Effector memory CD8-positive, alpha-beta T cell (primary cell): ENCODE results near the gene LCAT.
"Not testable (repeated sequence)": the region's sequence is repeated elsewhere in the genome, so short reads cannot be mapped to it uniquely, and the experiment has no call there.

Source experiments
- ATAC-seq: fragments of 150-1000 bp; cut with Tn5 transposase; replicated peaks from 2 replicates; pipeline ENCODE4 v1.10.0; 2021; ENCODE audit warnings: mild to moderate bottlenecking, moderate library complexity
- DNase-seq, 3 experiments: peaks; one replicate each; pipeline ENCODE4 v3.0.0; 2021
- H3K27ac Mint-ChIP-seq, 2 donors: one replicate each; pipeline ENCODE4 v1.8.0; 2022; ENCODE audit warnings: mild to moderate bottlenecking in 2 of 2, mixed read lengths in 2 of 2, moderate library complexity in 2 of 2
- H3K27me3 Mint-ChIP-seq, 2 donors: one replicate each; pipeline ENCODE4 v1.8.0; 2022; ENCODE audit warnings: mixed read lengths in 2 of 2
- H3K36me3 Mint-ChIP-seq: one replicate; pipeline ENCODE4 v1.8.0; 2022; ENCODE audit warnings: mild to moderate bottlenecking, moderate library complexity, mixed read lengths; ENCODE audit not compliant: insufficient read depth
- H3K4me1 Mint-ChIP-seq, 2 donors: one replicate each; pipeline ENCODE4 v1.8.0; 2022; ENCODE audit warnings: low read depth in 2 of 2, mixed read lengths in 2 of 2
- H3K4me3 Mint-ChIP-seq, 2 donors: one replicate each; pipeline ENCODE4 v1.8.0; 2022; ENCODE audit warnings: mild to moderate bottlenecking in 2 of 2, mixed read lengths in 2 of 2, moderate library complexity in 2 of 2
- H3K9me3 Mint-ChIP-seq, 2 donors: one replicate each; pipeline ENCODE4 v1.8.0; 2022; ENCODE audit warnings: mixed read lengths in 2 of 2

The LCAT gene

GRCh38 chr16:67977469-67978227 is 33.7 kb upstream of the LCAT start:
- no peak for ATAC-seq
- peaks cover 0 to 1% of the 10 kb centered on the region in 2 donors for H3K4me1 Mint-ChIP-seq
- peaks cover 0 to 8% of the 10 kb centered on the region in 2 donors for H3K27me3 Mint-ChIP-seq
- no peaks in the 10 kb centered on the region for H3K36me3 Mint-ChIP-seq
- DNase-seq = no peak
- H3K4me3 Mint-ChIP-seq = no peak overlapping the region
- H3K9me3 Mint-ChIP-seq = no peaks in the 10 kb centered on the region
- H3K27ac Mint-ChIP-seq = no peak overlapping the region

GRCh38 chr16:67977005-67977404 is 33.1 kb upstream of the LCAT start:
- Mint-ChIP-seq H3K4me3 (no peak overlapping the region), H3K27me3 (peaks cover 0 to 8% of the 10 kb centered on the region in 2 donors), H3K4me1 (peaks cover 0 to 1% of the 10 kb centered on the region in 2 donors), H3K36me3 (no peaks in the 10 kb centered on the region), H3K9me3 (no peaks in the 10 kb centered on the region), H3K27ac (no peak overlapping the region)
- DNase-seq (no peak), ATAC-seq (no peak)

- Mint-ChIP-seq H3K27me3 (peaks cover 0 to 8% of the 10 kb centered on the region in 2 donors), H3K27ac (peak overlapping the region in 1 of 2 donors; percentile 79), H3K9me3 (no peaks in the 10 kb centered on the region), H3K36me3 (no peaks in the 10 kb centered on the region), H3K4me1 (peaks cover 0 to 1% of the 10 kb centered on the region in 2 donors), H3K4me3 (no peak overlapping the region)
- ATAC-seq = no peak
- DNase-seq = no peak
These were observed 32.3 kb upstream of the LCAT start for GRCh38 chr16:67976205-67976604.

GRCh38 chr16:67975321-67976105 is 31.6 kb upstream of the LCAT start:
- no peak overlapping the region for H3K4me3 Mint-ChIP-seq
- H3K9me3 Mint-ChIP-seq = no peaks in the 10 kb centered on the region
- H3K27me3 Mint-ChIP-seq = peaks cover 0 to 8% of the 10 kb centered on the region in 2 donors
- ATAC-seq = no peak
- DNase-seq = no peak
- H3K36me3 Mint-ChIP-seq = no peaks in the 10 kb centered on the region
- H3K27ac Mint-ChIP-seq = no peak overlapping the region
- peaks cover 0 to 1% of the 10 kb centered on the region in 2 donors for H3K4me1 Mint-ChIP-seq

GRCh38 chr16:67972285-67972684 is 28.4 kb upstream of the LCAT start:
- not testable (repeated sequence) for H3K27ac Mint-ChIP-seq, DNase-seq, H3K36me3 Mint-ChIP-seq, H3K9me3 Mint-ChIP-seq, H3K4me3 Mint-ChIP-seq, H3K27me3 Mint-ChIP-seq, ATAC-seq
- H3K4me1 Mint-ChIP-seq = peaks cover 12 to 16% of the 10 kb centered on the region in 2 donors

- no peak for ATAC-seq
- Mint-ChIP-seq H3K36me3 (no peaks in the 10 kb centered on the region), H3K27me3 (peaks cover 0 to 3% of the 10 kb centered on the region in 2 donors), H3K4me3 (no peak overlapping the region), H3K27ac (peak overlapping the region in 1 of 2 donors; percentile 30), H3K4me1 (peaks cover 19 to 22% of the 10 kb centered on the region in 2 donors), H3K9me3 (no peaks in the 10 kb centered on the region)
- no peak for DNase-seq
These were observed 27.2 kb upstream of the LCAT start for GRCh38 chr16:67971111-67971510.

GRCh38 chr16:67969254-67970039 is 25.5 kb upstream of the LCAT start:
- H3K9me3 Mint-ChIP-seq = no peaks in the 10 kb centered on the region
- DNase-seq (no peak), ATAC-seq (peak; percentile 4)
- H3K36me3 Mint-ChIP-seq = no peaks in the 10 kb centered on the region
- H3K4me1 Mint-ChIP-seq = peaks cover 19 to 21% of the 10 kb centered on the region in 2 donors
- H3K4me3 Mint-ChIP-seq = peak overlapping the region; percentile 91 to 92
- H3K27me3 Mint-ChIP-seq = no peaks in the 10 kb centered on the region
- H3K27ac Mint-ChIP-seq = peak overlapping the region; percentile 14 to 93

GRCh38 chr16:67968400-67969253 is 24.7 kb upstream of the LCAT start, which contains the start of gene SLC12A4:
TSS of gene SLC12A4 (minus strand) at chr16:67968637. CDS start at chr16:67968553, 84 bp downstream.
- H3K4me1 Mint-ChIP-seq = peaks cover 19 to 23% of the 10 kb centered on the region in 2 donors
- H3K4me3 Mint-ChIP-seq = peak within 1 kb of the TSS; percentile 91 to 92
- no peaks in the 10 kb centered on the region for H3K27me3 Mint-ChIP-seq
- no peaks in the 10 kb centered on the region for H3K36me3 Mint-ChIP-seq
- no peaks in the 10 kb centered on the region for H3K9me3 Mint-ChIP-seq
- peak; percentile 86 for ATAC-seq
- H3K27ac Mint-ChIP-seq = peak within 1 kb of the TSS; percentile 92 to 93
- DNase-seq = peak; percentile 83 to 86 (median 84)

GRCh38 chr16:67967958-67968399 is 24.1 kb upstream of the LCAT start:
- peak in 1 of 3 experiments; percentile 8 for DNase-seq
- H3K4me3 Mint-ChIP-seq = peak overlapping the region; percentile 91 to 92
- H3K36me3 Mint-ChIP-seq = no peaks in the 10 kb centered on the region
- peaks cover 19 to 23% of the 10 kb centered on the region in 2 donors for H3K4me1 Mint-ChIP-seq
- ATAC-seq = peak; percentile 9
- no peaks in the 10 kb centered on the region for H3K9me3 Mint-ChIP-seq
- H3K27me3 Mint-ChIP-seq = no peaks in the 10 kb centered on the region
- H3K27ac Mint-ChIP-seq = peak overlapping the region; percentile 87 to 92

GRCh38 chr16:67967183-67967957 is 23.4 kb upstream of the LCAT start:
- no peaks in the 10 kb centered on the region for H3K9me3 Mint-ChIP-seq
- H3K4me1 Mint-ChIP-seq = peaks cover 19 to 23% of the 10 kb centered on the region in 2 donors
- DNase-seq = peak in 2 of 3 experiments; percentile 11 to 27
- H3K27me3 Mint-ChIP-seq = no peaks in the 10 kb centered on the region
- H3K36me3 Mint-ChIP-seq = peaks cover 3% of the 10 kb centered on the region
- ATAC-seq = peak; percentile 23
- H3K4me3 Mint-ChIP-seq = peak overlapping the region; percentile 91 to 92
- peak overlapping the region; percentile 87 to 92 for H3K27ac Mint-ChIP-seq

GRCh38 chr16:67966549-67967182 is 22.7 kb upstream of the LCAT start:
- no peaks in the 10 kb centered on the region for H3K9me3 Mint-ChIP-seq
- H3K4me3 Mint-ChIP-seq = peak overlapping the region; percentile 91 to 92
- ATAC-seq = no peak
- DNase-seq = no peak
- no peaks in the 10 kb centered on the region for H3K27me3 Mint-ChIP-seq
- H3K36me3 Mint-ChIP-seq = peaks cover 3% of the 10 kb centered on the region
- H3K4me1 Mint-ChIP-seq = peaks cover 19 to 23% of the 10 kb centered on the region in 2 donors
- peak overlapping the region; percentile 12 to 67 for H3K27ac Mint-ChIP-seq
